SK-N-SH treated with all-trans-retinoic acid at 6 μM for 48 hours (cell line): ENCODE data around the gene HIVEP3.

Experiments
- ATAC-seq: fragments of 200-7000 bp; cut with Tn5 transposase; 3 replicates; pipeline ENCODE4 v1.9.1; 2020; ENCODE audit warnings: mild to moderate bottlenecking, moderate library complexity
- ARNTL ChIP-seq: fragments of 450-650 bp; formaldehyde crosslinking; IDR thresholded peaks from 2 replicates; pipeline ENCODE4 v1.5.0; 2020; ENCODE audit warnings: low read depth, mild to moderate bottlenecking, moderate library complexity, borderline replicate concordance
- BACH2 ChIP-seq: fragments of 250-450 bp; sonication (Bioruptor Pico); IDR thresholded peaks from 2 replicates; pipeline ENCODE4 v1.9.0; 2021; ENCODE audit warnings: mild to moderate bottlenecking, borderline replicate concordance
- CSDC2 ChIP-seq: fragments of 250-450 bp; sonication (Bioruptor Pico); IDR thresholded peaks from 2 replicates; pipeline ENCODE4 v1.5.0; 2020; ENCODE audit warnings: mild to moderate bottlenecking, moderate library complexity
- CSRNP3 ChIP-seq: fragments of 250-450 bp; sonication (Bioruptor Pico); IDR thresholded peaks from 2 replicates; pipeline ENCODE4 v1.5.1; 2021; ENCODE audit warnings: mild to moderate bottlenecking, moderate library complexity
- ESRRG ChIP-seq: fragments of 250-450 bp; sonication (Bioruptor Pico); IDR thresholded peaks from 2 replicates; pipeline ENCODE4 v1.6.1; 2021; ENCODE audit warnings: mild to moderate bottlenecking
- GLIS3 ChIP-seq: fragments of 250-450 bp; sonication (Bioruptor Pico); IDR thresholded peaks from 2 replicates; pipeline ENCODE4 v1.5.0; 2020; ENCODE audit warnings: mild to moderate bottlenecking, moderate library complexity
- ISL1 ChIP-seq: fragments of 250-450 bp; sonication (Bioruptor Pico); IDR thresholded peaks from 2 replicates; pipeline ENCODE4 v2.1.2; 2022; ENCODE audit warnings: mild to moderate bottlenecking, moderate library complexity
- OSR1 ChIP-seq: fragments of 250-450 bp; sonication (Bioruptor Pico); IDR thresholded peaks from 2 replicates; pipeline ENCODE4 v1.8.0; 2022; ENCODE audit warnings: moderate library complexity, mild to moderate bottlenecking, inconsistent platforms
- PPARA ChIP-seq: fragments of 250-450 bp; sonication (Bioruptor Pico); IDR thresholded peaks from 2 replicates; pipeline ENCODE4 v1.5.0; 2020; ENCODE audit warnings: mild to moderate bottlenecking, borderline replicate concordance
- RARB ChIP-seq: fragments of 250-450 bp; sonication (Bioruptor Pico); IDR thresholded peaks from 2 replicates; pipeline ENCODE4 v1.8.0; 2021; ENCODE audit warnings: mild to moderate bottlenecking, moderate library complexity
- SNAI2 ChIP-seq: fragments of 250-450 bp; sonication (Bioruptor Pico); IDR thresholded peaks from 2 replicates; pipeline ENCODE4 v1.5.0; 2020; ENCODE audit warnings: mild to moderate bottlenecking, moderate library complexity
- TCF4 ChIP-seq: fragments of 250-450 bp; sonication (Bioruptor Pico); IDR thresholded peaks from 2 replicates; pipeline ENCODE4 v1.8.0; 2021; ENCODE audit warnings: mild to moderate bottlenecking, moderate library complexity, borderline replicate concordance
- TOX ChIP-seq: fragments of 250-450 bp; sonication (Bioruptor Pico); IDR thresholded peaks from 2 replicates; pipeline ENCODE4 v1.8.0; 2021; ENCODE audit warnings: mild to moderate bottlenecking, moderate library complexity, borderline replicate concordance
- ZC3H10 ChIP-seq: fragments of 250-450 bp; sonication (Bioruptor Pico); IDR thresholded peaks from 2 replicates; pipeline ENCODE4 v1.5.1; 2021; ENCODE audit warnings: mild to moderate bottlenecking, moderate library complexity
- ZFP3 ChIP-seq: fragments of 250-450 bp; sonication (Bioruptor Pico); IDR thresholded peaks from 2 replicates; pipeline ENCODE4 v1.5.0; 2020; ENCODE audit warnings: mild to moderate bottlenecking, moderate library complexity
- ZFP30 ChIP-seq: fragments of 450-650 bp; formaldehyde crosslinking; IDR thresholded peaks from 2 replicates; pipeline ENCODE4 v1.5.0; 2022; ENCODE audit warnings: mild to moderate bottlenecking, moderate library complexity
- ZNF565 ChIP-seq: fragments of 450-650 bp; formaldehyde crosslinking; conservative IDR thresholded peaks from 2 replicates; pipeline ENCODE4 v1.5.0; 2020; ENCODE audit warnings: low read depth, mild to moderate bottlenecking, moderate library complexity
- ZNF70 ChIP-seq: fragments of 450-650 bp; formaldehyde crosslinking; IDR thresholded peaks from 2 replicates; pipeline ENCODE4 v1.5.0; 2020; ENCODE audit warnings: mild to moderate bottlenecking, moderate library complexity
- ZNF8 ChIP-seq: fragments of 450-650 bp; formaldehyde crosslinking; IDR thresholded peaks from 2 replicates; pipeline ENCODE4 v1.5.0; 2020; ENCODE audit warnings: mild to moderate bottlenecking, moderate library complexity
- TF ChIP-seq, protein P1 (sequence below): fragments of 250-450 bp; sonication (Bioruptor Pico); IDR thresholded peaks from 2 replicates; pipeline ENCODE4 v1.5.1; 2020; ENCODE audit warnings: low read depth, mild to moderate bottlenecking, moderate library complexity
- TF ChIP-seq, protein P2 (sequence below): fragments of 250-450 bp; sonication (Bioruptor Pico); IDR thresholded peaks from 2 replicates; pipeline ENCODE4 v1.5.0; 2020; ENCODE audit warnings: mild to moderate bottlenecking, moderate library complexity
- TF ChIP-seq, protein P3 (sequence below): fragments of 250-450 bp; sonication (Bioruptor Pico); IDR thresholded peaks from 2 replicates; pipeline ENCODE4 v1.8.0; 2020; ENCODE audit warnings: mild to moderate bottlenecking, moderate library complexity, borderline replicate concordance

The HIVEP3 gene

GRCh38 chr1:41514381-41514780, 404.3 kb downstream of the HIVEP3 start:
- TF ChIP-seq, protein P1, sequence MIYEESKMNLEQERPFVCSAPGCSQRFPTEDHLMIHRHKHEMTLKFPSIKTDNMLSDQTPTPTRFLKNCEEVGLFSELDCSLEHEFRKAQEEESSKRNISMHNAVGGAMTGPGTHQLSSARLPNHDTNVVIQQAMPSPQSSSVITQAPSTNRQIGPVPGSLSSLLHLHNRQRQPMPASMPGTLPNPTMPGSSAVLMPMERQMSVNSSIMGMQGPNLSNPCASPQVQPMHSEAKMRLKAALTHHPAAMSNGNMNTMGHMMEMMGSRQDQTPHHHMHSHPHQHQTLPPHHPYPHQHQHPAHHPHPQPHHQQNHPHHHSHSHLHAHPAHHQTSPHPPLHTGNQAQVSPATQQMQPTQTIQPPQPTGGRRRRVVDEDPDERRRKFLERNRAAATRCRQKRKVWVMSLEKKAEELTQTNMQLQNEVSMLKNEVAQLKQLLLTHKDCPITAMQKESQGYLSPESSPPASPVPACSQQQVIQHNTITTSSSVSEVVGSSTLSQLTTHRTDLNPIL = no peak
- TF ChIP-seq CSDC2 (CRISPR knock-in tag) (no peak), OSR1 (no peak), SNAI2 (no peak), TOX (CRISPR knock-in tag) (no peak), ZNF8 (CRISPR knock-in tag) (no peak), GLIS3 (CRISPR knock-in tag) (no peak), PPARA (CRISPR knock-in tag) (no peak), RARB (CRISPR knock-in tag) (no peak), ESRRG (no peak), ZNF565 (CRISPR knock-in tag) (no peak)
- TF ChIP-seq, protein P2, sequence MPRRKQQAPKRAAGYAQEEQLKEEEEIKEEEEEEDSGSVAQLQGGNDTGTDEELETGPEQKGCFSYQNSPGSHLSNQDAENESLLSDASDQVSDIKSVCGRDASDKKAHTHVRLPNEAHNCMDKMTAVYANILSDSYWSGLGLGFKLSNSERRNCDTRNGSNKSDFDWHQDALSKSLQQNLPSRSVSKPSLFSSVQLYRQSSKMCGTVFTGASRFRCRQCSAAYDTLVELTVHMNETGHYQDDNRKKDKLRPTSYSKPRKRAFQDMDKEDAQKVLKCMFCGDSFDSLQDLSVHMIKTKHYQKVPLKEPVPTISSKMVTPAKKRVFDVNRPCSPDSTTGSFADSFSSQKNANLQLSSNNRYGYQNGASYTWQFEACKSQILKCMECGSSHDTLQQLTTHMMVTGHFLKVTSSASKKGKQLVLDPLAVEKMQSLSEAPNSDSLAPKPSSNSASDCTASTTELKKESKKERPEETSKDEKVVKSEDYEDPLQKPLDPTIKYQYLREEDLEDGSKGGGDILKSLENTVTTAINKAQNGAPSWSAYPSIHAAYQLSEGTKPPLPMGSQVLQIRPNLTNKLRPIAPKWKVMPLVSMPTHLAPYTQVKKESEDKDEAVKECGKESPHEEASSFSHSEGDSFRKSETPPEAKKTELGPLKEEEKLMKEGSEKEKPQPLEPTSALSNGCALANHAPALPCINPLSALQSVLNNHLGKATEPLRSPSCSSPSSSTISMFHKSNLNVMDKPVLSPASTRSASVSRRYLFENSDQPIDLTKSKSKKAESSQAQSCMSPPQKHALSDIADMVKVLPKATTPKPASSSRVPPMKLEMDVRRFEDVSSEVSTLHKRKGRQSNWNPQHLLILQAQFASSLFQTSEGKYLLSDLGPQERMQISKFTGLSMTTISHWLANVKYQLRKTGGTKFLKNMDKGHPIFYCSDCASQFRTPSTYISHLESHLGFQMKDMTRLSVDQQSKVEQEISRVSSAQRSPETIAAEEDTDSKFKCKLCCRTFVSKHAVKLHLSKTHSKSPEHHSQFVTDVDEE (CRISPR knock-in tag) = no peak
- TF ChIP-seq, protein P3, sequence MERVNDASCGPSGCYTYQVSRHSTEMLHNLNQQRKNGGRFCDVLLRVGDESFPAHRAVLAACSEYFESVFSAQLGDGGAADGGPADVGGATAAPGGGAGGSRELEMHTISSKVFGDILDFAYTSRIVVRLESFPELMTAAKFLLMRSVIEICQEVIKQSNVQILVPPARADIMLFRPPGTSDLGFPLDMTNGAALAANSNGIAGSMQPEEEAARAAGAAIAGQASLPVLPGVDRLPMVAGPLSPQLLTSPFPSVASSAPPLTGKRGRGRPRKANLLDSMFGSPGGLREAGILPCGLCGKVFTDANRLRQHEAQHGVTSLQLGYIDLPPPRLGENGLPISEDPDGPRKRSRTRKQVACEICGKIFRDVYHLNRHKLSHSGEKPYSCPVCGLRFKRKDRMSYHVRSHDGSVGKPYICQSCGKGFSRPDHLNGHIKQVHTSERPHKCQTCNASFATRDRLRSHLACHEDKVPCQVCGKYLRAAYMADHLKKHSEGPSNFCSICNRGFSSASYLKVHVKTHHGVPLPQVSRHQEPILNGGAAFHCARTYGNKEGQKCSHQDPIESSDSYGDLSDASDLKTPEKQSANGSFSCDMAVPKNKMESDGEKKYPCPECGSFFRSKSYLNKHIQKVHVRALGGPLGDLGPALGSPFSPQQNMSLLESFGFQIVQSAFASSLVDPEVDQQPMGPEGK (CRISPR knock-in tag) = no peak
- ATAC-seq = no peak

DNA sequence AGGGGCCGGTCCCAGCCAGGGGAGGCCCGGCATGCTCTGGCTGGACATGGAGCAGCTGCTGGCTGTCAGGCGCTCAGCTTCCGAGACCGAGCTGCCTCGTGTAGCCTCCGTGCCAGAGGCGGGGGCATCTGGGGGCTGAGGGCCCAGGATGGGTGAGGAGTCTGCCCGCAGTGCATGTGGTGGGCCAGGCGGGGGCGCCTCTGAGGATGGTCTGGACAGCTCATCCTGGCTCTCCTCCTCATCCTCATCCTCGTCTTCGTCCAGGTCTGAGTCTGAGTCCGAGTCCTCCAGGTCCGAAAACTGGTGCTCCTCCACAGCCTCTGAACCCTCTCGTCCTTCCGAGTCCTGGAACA, 405.4 kb downstream of the HIVEP3 start:
- TF ChIP-seq TCF4 (CRISPR knock-in tag) = no peak
- TF ChIP-seq, protein P1 = no peak
- no peak for TF ChIP-seq OSR1
- ATAC-seq = no peak

GRCh38 chr1:41512701-41513382, 405.9 kb downstream of the HIVEP3 start:
- TF ChIP-seq, protein P1 = no peak
- TF ChIP-seq SNAI2 (no peak), PPARA (CRISPR knock-in tag) (no peak), ZC3H10 (no peak), ZFP30 (no peak), ZNF565 (CRISPR knock-in tag) (no peak), ZFP3 (CRISPR knock-in tag) (no peak), OSR1 (no peak), BACH2 (CRISPR knock-in tag) (no peak), GLIS3 (CRISPR knock-in tag) (no peak), ARNTL (no peak), ISL1 (no peak), ESRRG (no peak), TOX (CRISPR knock-in tag) (no peak), CSRNP3 (no peak), ZNF70 (CRISPR knock-in tag) (no peak), TCF4 (CRISPR knock-in tag) (no peak), CSDC2 (CRISPR knock-in tag) (no peak)
- TF ChIP-seq, protein P3 (CRISPR knock-in tag) = no peak
- TF ChIP-seq, protein P2 (CRISPR knock-in tag) = no peak
- ATAC-seq = no peak
